Panc1 (cell line): ENCODE results near the gene CEND1. TPM values are rescaled to one million over a fixed set of nuclear protein-coding genes. Genes with fewer than 3 reads are reported as not detected.
A peak's percentile ranks its signal among the peaks of the same experiment; 100 is the strongest.

ENCODE experiments used
- ATAC-seq: fragments of 200-7000 bp; cut with Tn5 transposase; 2 replicates; pipeline ENCODE4 v1.9.1; 2020; ENCODE audit warnings: mild to moderate bottlenecking, moderate library complexity
- BruUV-seq: library from RNA; stranded (reverse); fragments of 400-500 nt; replicated peaks from 2 replicates; lab custom pipeline; 2021; lab: Mats Ljungman, UMichigan
- CTCF ChIA-PET: fragments of 300-600 bp; sonication (Branson Sonifier 250); formaldehyde crosslinking; loops from one replicate; lab custom pipeline; 2022; ENCODE audit warnings: antibody characterized with exemption; lab: Charles Lee
- POLR2A ChIA-PET: fragments of 300-600 bp; sonication (Branson Sonifier 250); formaldehyde crosslinking; loops from one replicate; lab custom pipeline; 2022; ENCODE audit warnings: antibody characterized with exemption; lab: Charles Lee
- DNase-seq: peaks from one replicate; pipeline ENCODE4 v3.0.0-alpha.2; 2010; ENCODE audit warnings: low read depth, low spot score
- H3K27ac ChIP-seq: 2 replicates; pipeline ENCODE4 v1.5.1; 2011; ENCODE audit warnings: mild to moderate bottlenecking, low read length, inconsistent platforms
- H3K27me3 ChIP-seq: fragments of 200-500 bp; sonication (Bioruptor generic); 2 replicates; pipeline ENCODE4 v1.6.0; 2014; ENCODE audit warnings: low read length, inconsistent platforms; ENCODE audit not compliant: control insufficient read depth, insufficient read depth
- H3K36me3 ChIP-seq: fragments of 200-500 bp; sonication (Bioruptor generic); 2 replicates; pipeline ENCODE4 v1.5.1; 2014; ENCODE audit warnings: inconsistent platforms, mild to moderate bottlenecking, low read length, moderate library complexity; ENCODE audit not compliant: control insufficient read depth, insufficient read depth
- H3K4me1 ChIP-seq: 2 replicates; pipeline ENCODE4 v1.5.1; 2011; ENCODE audit warnings: inconsistent platforms, mild to moderate bottlenecking, low read length, moderate library complexity; ENCODE audit not compliant: control insufficient read depth, insufficient read depth
- H3K4me3 ChIP-seq, 2 experiments: 2 replicates each; pipeline ENCODE4 v1.5.1; 2011 to 2012; ENCODE audit warnings: low read depth in 2 of 2, low read length in 2 of 2, mild to moderate bottlenecking in 2 of 2, inconsistent platforms in 1 of 2, moderate library complexity in 1 of 2
- H3K9me3 ChIP-seq: fragments of 200-500 bp; sonication (Bioruptor generic); 2 replicates; pipeline ENCODE4 v1.5.1; 2014; ENCODE audit warnings: low read depth, mild to moderate bottlenecking, inconsistent platforms, low read length, moderate library complexity; ENCODE audit not compliant: control insufficient read depth, insufficient read depth
- POLR2AphosphoS5 ChIP-seq: IDR thresholded peaks from 2 replicates; pipeline ENCODE4 v1.6.1; 2012; ENCODE audit warnings: mild to moderate bottlenecking, low read depth, low read length, moderate library complexity
- SIN3A ChIP-seq: IDR thresholded peaks from 2 replicates; pipeline ENCODE4 v1.6.1; 2012; ENCODE audit warnings: low read depth, mild to moderate bottlenecking, low read length, moderate library complexity, borderline replicate concordance; ENCODE audit not compliant: insufficient read depth
- TCF7L2 ChIP-seq: IDR thresholded peaks from 2 replicates; pipeline ENCODE4 v1.6.1; 2011; ENCODE audit warnings: mild to moderate bottlenecking, low read depth, low read length, inconsistent platforms
- in situ Hi-C: cut with HindIII; loops from 2 replicates; pipeline ENCODE4 v1.10.0; 2016; ENCODE audit warnings: low sequenced_read_pairs, low pct_unique_long_range_greater_than_20kb
- intact Hi-C: fragments of 100-400 bp; cut with micrococcal nuclease; formaldehyde crosslinking; loops from one replicate; pipeline ENCODE4 v1.10.0; 2022; ENCODE audit not compliant: unreplicated experiment
- total RNA-seq: library from RNA; stranded (reverse); gene quantifications from one replicate; pipeline ENCODE4 v1.2.1, GENCODE V29; 2021; ENCODE audit not compliant: unreplicated experiment
- TF ChIP-seq, protein P1 (sequence below): fragments of 450-650 bp; IDR thresholded peaks from 2 replicates; pipeline ENCODE4 v1.5.1; 2017; ENCODE audit warnings: mild to moderate bottlenecking
- TF ChIP-seq, protein P2 (sequence below), 2 experiments: IDR thresholded peaks; 2 replicates each; pipeline ENCODE4 v1.6.1; 2011 to 2012; ENCODE audit warnings: low read depth in 2 of 2, control low read depth in 1 of 2, low read length in 1 of 2, mild to moderate bottlenecking in 1 of 2, moderate library complexity in 1 of 2; ENCODE audit not compliant: insufficient read depth in 1 of 2

Gene CEND1
- total RNA-seq, 1 experiment from 2014 or later = 15.9 TPM

DNA sequence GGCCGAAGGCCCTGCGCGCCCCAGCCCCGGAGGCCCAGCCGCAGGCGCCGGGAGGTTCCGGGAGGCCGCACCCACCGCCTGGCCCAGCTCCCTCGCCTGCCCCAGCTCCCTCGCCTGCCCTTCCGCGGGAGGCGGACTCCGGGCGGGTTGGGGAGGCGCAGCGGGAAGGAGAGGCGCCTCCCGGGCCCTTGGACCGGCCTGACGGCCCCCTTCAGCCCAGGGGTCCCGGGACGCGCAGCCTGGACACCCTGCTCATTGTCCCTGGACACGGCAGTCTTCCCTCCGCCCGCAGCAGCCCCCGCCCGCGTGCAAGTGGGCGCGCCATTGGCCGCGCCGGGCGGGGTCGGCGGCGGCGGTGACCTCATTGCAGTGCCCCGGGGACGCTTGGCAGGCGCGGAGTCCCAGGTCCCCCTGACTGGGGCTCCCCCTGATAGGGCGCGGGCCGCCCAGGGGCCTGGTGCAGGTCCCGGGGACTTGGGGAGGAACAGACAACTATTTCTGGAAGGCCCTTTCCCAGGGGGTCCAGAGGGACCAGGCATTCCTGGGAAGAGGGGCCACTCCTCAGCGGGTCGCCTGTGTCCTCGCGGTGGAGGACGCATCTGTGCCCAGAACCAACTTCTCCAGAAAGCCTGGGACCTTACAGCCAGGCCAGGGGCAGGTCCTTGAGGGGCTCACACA is 43.4 kb upstream of the CEND1 start:
- H3K4me1 ChIP-seq = peaks cover 58% of the 10 kb centered on the region
- BruUV-seq = no TSS peak
- ChIA-PET CTCF (no interaction called here), POLR2A (interaction anchor here (0.5 kb wide), 1 partner anchor 166 kb away, joined by 3 read pairs; no protein-coding TSS in a partner anchor)
- DNase-seq (no peak), ATAC-seq (no peak)
- no peaks in the 10 kb centered on the region for H3K27me3 ChIP-seq
- peak; percentile 82; the same call in 1 of the 2 replicates for TF ChIP-seq SIN3A
- TF ChIP-seq POLR2AphosphoS5 = no peak
- H3K4me3 ChIP-seq = peak overlapping the region; percentile 78 to 89
- H3K27ac ChIP-seq = peak overlapping the region; percentile 93
- intact Hi-C loops (no loop called here), in situ Hi-C loops (no loop called here)
- H3K9me3 ChIP-seq = no peaks in the 10 kb centered on the region
- H3K36me3 ChIP-seq = peaks cover 5% of the 10 kb centered on the region; the same call in 1 of the 2 replicates

DNA sequence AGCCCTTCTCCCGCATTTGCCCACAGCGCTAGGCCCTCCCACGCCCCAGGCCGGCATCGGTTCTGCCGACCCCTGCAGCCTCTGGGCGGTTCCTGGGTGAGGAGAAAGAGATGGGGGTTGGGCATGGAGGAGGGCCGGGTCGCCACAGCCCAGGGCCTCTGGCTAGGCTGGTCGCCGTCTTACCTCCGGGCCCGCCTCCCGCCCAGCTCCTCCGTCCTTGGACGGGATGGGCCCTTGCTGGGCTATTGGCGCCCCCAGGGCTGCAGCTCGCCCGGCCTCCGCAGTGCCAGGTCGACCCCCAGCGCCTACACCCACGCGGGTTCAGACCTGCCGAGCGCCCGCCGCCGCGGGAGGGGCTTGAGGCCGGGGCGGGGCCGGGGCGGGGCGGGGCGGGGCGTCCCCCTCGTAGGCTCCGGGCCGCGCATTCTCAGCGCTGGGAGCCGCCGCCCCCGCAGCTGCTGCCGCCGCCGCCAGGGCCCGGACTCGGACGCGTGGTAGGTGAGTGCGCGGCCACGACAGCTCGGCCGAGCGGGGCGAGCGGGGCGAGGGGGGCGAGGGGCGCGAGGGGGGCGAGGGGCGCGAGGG is 42.7 kb upstream of the CEND1 start, which contains the start of gene CD151:
Gene CD151 (plus strand): TSS at position 424 of the 585 bp plus-strand sequence. CDS start 3,118 bp downstream, outside the sequence.
- in situ Hi-C loops = no loop called here
- BruUV-seq = no TSS peak
- no peaks in the 10 kb centered on the region for H3K27me3 ChIP-seq
- TF ChIP-seq, protein P1, sequence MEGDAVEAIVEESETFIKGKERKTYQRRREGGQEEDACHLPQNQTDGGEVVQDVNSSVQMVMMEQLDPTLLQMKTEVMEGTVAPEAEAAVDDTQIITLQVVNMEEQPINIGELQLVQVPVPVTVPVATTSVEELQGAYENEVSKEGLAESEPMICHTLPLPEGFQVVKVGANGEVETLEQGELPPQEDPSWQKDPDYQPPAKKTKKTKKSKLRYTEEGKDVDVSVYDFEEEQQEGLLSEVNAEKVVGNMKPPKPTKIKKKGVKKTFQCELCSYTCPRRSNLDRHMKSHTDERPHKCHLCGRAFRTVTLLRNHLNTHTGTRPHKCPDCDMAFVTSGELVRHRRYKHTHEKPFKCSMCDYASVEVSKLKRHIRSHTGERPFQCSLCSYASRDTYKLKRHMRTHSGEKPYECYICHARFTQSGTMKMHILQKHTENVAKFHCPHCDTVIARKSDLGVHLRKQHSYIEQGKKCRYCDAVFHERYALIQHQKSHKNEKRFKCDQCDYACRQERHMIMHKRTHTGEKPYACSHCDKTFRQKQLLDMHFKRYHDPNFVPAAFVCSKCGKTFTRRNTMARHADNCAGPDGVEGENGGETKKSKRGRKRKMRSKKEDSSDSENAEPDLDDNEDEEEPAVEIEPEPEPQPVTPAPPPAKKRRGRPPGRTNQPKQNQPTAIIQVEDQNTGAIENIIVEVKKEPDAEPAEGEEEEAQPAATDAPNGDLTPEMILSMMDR = no peak
- TF ChIP-seq SIN3A = peak; percentile 80; the same call in 1 of the 2 replicates
- TF ChIP-seq POLR2AphosphoS5 = peak; percentile 59; the same call in 1 of the 2 replicates
- ChIA-PET POLR2A (no interaction called here), CTCF (no interaction called here)
- peaks cover 59% of the 10 kb centered on the region for H3K4me1 ChIP-seq
- intact Hi-C loops = no loop called here
- peaks cover 5% of the 10 kb centered on the region; the same call in 1 of the 2 replicates for H3K36me3 ChIP-seq
- peak within 1 kb of the TSS; percentile 93 for H3K27ac ChIP-seq
- ATAC-seq (peak; percentile 23), DNase-seq (no peak)
- peak within 1 kb of the TSS; percentile 78 to 89 for H3K4me3 ChIP-seq
- no peaks in the 10 kb centered on the region for H3K9me3 ChIP-seq

DNA sequence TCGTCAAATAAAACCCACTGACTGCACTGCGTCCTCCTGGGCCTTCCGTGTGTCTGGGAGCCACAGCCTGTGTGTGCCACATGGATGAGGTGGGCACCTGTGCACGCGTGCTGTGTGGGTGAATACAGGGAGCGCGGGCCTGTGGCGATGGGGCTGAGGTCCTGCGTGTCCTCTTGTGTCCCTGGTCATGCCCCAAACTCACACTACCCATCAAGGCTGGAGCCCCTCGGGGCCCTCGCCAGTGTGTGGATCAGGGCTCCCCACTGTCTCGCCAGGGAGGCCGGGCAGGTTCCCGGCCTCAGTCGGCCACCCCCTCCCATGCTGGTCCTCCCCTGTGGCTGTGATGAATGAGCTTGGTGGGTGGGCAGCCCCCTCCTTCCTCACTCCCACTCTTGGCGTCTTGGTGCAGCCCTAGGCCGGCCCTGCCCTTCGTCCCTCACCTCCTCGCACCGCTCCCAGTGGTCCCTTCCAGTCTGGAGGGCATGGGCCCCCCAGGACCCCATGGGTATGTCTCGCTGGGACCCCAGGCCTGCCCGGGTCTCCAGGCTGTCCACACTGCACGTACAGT is 42.2 kb upstream of the CEND1 start:
- POLR2A ChIA-PET = interaction anchor here (1.5 to 2.5 kb wide), 2 partner anchors 13 to 16 kb away, joined by 4 to 8 read pairs; no protein-coding TSS in a partner anchor
- no peaks in the 10 kb centered on the region for H3K27me3 ChIP-seq

More for the DNA sequence above, 42.2 kb upstream of the CEND1 start:
- in situ Hi-C loops (no loop called here), intact Hi-C loops (no loop called here)
- no peak for DNase-seq
- TF ChIP-seq SIN3A (no peak), TCF7L2 (no peak), POLR2AphosphoS5 (no peak)
- TF ChIP-seq, protein P2, sequence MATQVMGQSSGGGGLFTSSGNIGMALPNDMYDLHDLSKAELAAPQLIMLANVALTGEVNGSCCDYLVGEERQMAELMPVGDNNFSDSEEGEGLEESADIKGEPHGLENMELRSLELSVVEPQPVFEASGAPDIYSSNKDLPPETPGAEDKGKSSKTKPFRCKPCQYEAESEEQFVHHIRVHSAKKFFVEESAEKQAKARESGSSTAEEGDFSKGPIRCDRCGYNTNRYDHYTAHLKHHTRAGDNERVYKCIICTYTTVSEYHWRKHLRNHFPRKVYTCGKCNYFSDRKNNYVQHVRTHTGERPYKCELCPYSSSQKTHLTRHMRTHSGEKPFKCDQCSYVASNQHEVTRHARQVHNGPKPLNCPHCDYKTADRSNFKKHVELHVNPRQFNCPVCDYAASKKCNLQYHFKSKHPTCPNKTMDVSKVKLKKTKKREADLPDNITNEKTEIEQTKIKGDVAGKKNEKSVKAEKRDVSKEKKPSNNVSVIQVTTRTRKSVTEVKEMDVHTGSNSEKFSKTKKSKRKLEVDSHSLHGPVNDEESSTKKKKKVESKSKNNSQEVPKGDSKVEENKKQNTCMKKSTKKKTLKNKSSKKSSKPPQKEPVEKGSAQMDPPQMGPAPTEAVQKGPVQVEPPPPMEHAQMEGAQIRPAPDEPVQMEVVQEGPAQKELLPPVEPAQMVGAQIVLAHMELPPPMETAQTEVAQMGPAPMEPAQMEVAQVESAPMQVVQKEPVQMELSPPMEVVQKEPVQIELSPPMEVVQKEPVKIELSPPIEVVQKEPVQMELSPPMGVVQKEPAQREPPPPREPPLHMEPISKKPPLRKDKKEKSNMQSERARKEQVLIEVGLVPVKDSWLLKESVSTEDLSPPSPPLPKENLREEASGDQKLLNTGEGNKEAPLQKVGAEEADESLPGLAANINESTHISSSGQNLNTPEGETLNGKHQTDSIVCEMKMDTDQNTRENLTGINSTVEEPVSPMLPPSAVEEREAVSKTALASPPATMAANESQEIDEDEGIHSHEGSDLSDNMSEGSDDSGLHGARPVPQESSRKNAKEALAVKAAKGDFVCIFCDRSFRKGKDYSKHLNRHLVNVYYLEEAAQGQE (IDR thresholded peaks at IDR 0.05; ENCODE audit: insufficient read depth in 1 of 2, low read depth in 2 of 2, low read length in 1 of 2) = no peak
- CTCF ChIA-PET = interaction anchor here (0.6 kb wide), 1 partner anchor 326 kb away, joined by 14 read pairs; no protein-coding TSS in a partner anchor
- H3K9me3 ChIP-seq = no peaks in the 10 kb centered on the region
- peak overlapping the region; percentile 79 for H3K27ac ChIP-seq
- peaks cover 56% of the 10 kb centered on the region for H3K4me1 ChIP-seq
- H3K4me3 ChIP-seq = peak overlapping the region; percentile 78 to 82
- BruUV-seq = no TSS peak
- ATAC-seq = no peak
- peaks cover 5% of the 10 kb centered on the region; the same call in 1 of the 2 replicates for H3K36me3 ChIP-seq
